HG02759 (cell line): ENCODE measurements around the gene THADA.

Experiments used
- ATAC-seq: cut with Tn5 transposase; IDR thresholded peaks from one replicate; pipeline ENCODE4 v1.9.1; 2021; ENCODE audit warnings: mild to moderate bottlenecking, moderate library complexity; ENCODE audit not compliant: unreplicated experiment

THADA gene

DNA sequence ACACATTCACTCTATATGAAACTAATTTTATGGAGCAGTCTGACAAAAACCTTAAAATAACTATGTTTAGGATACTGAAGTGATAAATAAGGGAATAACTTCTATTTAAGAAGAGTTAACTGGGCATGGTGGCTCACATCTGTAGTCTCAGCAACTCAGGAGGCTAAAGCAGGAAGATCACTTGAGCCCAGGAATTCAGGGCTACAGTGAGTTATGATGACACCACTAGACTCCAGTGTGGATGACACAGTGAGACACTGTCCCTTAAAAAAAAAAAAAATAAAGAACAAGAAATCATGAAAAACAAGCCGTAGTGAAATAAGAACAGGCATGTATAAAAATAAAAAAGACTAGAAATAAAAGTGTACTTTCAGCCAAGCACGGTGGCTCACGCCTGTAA lies 82.0 kb downstream of the THADA start:
- no peak for ATAC-seq

DNA sequence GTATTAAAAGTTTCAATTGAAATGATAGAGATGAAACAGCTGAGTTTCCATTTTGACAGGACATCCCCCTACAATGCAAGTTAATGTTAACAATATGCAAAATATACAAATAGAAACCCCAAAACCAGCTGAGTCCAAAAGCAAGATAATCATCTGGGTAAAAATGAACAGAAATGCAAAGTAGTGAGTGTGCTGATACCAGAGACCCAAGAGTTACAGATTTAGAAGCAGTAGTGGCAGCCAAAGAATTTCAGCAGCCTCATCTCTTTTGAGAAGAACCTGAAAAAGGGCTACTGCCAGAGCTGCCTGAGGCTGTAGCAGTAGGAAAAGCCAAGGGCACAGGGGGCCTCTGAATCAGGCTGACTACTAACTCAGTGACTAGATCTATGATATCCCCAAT lies 82.6 kb downstream of the THADA start:
- ATAC-seq = peak; percentile 43

DNA sequence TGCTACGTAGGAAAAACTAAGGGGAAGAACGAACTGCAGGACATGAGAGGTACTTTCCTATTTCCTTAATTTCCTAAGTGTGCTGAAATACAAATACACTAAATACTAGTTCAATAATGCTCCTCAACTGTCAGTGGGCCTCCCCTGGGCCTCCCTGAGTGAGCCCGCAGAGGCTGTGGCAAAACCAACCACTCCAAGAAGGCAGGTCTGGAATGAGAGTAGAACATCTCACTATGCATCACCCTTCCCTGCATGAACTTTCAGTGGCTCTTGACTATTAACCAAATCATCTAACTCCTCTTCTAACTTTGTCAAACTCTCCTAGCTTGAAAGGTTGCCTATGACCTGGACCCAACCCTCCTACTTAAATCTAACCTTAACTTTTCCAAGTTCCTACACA lies 84.6 kb downstream of the THADA start:
- no peak for ATAC-seq

DNA sequence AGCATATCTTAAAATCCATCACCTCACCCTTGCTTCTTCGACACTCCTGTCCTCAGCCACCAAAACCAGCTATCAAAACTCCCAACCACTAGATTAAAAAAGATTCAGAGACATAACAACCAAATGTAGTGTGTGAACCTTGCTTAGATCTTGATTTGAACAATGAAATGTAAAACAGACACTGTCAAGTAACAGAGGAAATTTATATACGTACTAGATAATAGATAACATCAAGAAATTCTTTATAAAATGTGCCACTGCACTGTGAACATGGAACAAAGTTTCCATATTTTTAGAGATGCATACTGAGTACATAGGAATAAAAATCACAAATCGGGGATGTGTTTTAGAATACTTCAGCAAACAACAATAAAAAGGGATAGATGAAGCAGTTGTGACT lies 86.0 kb downstream of the THADA start:
- ATAC-seq = no peak

DNA sequence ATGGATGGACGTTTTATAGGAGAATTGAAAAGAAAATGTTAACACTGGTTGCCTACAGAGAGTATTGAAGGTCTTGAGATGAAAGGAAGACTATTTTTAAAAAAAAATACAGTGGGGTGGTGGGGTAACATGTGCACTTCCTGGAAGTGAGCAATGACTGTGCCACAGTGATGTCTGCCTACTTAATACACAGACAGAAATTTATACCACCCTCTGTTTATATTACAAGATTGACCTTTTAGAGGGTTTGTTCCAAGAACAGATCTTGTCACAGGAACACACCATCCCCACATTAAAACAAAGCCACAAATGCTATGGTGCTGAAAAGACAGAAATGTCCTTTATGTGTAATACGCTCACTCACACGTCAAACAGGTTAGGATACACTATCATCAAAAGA lies 87.6 kb downstream of the THADA start:
- no peak for ATAC-seq

DNA sequence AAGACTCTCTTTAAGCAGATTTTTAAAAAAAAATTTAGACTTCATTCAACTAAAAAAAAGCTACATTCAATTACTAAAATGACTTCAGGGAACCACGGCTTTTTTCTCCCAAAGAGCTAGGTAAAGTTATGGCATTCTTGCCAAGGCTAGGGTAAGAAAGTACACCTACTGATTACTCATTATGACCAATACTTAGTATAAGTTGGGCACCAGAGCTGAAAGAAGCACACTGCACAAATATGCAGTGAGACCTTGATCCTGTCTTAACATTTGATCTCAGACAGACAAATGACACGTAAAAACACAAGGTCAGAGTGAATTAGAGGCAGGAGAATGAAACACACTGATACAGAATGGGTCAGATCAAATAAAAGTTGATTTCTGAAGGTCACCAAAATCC lies 88.7 kb downstream of the THADA start:
- no peak for ATAC-seq

DNA sequence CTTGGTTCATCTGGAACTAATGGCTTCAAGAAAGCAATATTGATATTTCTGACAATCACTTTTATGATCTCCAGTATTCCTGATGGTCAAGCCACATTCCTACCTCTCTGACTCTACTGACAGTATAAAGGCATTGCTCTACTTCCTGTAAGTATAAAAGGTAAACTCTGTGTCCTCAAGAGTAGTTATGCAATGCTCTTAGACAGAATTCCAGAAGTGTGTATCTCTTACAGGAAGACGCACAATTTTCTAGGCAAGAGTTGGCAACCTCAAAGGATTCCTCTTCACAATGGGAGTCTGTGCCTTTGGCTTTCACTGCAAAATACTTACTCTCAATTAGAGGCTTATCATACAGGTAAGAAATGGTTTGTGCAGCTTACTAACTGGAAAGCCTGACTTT lies 100.1 kb downstream of the THADA start:
- no peak for ATAC-seq

DNA sequence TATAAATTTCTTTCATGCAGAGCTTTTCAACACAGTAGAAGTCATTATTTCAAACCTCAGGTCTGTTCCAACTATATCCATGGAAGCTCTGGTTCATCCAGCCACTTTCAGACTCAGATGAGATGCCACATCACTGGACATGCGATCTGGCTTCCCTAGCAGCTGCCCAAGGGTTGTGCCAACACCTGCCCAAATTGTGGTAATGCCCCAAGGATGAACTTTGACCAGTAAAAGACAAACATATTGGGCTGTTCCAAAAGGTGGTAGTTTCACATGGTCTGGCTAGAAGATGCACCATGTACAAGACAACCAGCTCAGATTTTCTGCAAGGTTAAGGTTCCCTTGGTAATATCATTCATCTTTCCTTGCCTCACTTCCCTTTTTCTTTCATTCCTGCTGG lies 101.9 kb downstream of the THADA start:
- no peak for ATAC-seq

DNA sequence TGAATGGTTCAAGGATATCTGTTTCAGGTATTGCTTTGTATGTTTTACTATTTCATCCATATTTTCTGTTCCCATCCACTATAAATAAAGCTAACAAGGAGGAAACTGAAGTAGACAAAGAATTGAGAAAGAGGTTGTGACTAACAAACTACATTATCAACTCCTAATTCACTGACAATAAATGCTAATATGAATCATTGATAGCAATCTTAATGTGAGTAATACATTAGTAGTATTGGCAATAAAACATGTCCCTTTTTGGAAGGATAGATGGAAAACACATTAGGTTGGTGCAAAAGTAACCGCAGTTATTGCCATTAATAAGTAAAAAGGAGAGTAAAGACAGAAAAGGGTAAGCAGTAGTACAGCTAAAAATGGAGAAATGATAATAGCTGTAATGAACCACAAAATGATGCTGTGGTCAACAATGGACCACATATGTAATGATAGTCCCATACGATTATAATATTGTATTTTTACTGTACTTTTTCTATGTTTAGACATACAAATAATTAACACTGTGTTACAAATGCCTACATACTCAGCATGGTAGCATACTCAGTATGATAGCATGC lies 104.7 kb downstream of the THADA start:
- no peak for ATAC-seq

DNA sequence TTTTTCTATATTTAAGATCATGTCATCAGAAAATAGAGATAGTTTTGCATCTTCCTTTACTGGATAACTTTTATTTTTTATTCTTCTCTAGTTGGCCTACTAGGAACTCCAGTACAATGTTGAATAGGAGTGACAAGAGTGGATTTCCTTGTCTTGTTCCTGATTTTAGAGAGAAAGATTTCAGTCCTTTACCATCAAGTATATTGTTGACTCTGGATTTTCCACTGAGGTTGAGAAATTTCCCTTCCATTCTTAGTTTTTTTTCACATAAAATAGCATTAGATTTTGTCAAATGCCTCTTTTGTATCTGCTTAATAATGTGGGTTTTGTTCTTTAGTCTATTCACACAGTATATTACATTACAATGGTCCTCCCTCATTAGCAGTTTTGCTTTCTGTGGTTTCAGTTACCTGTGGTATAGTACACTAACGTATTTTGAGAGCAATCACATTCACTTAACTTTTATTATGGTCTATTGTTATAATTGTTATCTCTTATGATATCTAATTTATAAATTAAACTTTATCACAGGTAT lies 105.5 kb downstream of the THADA start:
- no peak for ATAC-seq

DNA sequence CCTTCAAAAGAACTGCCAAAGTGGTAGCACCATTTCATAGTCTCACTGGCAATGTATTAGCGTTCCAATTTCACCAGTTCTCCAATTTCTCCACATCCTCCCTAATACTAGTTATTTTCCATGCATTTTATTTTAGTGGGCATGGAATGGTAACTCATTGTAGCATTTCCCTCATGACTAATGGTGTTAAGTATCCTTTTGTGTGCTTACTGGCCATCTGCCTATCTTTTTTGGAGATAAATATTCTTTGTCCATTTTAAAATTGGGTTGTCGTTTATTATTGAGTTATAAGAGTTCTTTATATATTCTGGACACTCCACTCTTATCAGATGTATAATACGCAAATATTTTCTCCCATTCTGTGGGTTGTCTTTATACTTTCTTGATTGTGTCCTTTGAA lies 107.1 kb downstream of the THADA start:
- ATAC-seq = no peak

DNA sequence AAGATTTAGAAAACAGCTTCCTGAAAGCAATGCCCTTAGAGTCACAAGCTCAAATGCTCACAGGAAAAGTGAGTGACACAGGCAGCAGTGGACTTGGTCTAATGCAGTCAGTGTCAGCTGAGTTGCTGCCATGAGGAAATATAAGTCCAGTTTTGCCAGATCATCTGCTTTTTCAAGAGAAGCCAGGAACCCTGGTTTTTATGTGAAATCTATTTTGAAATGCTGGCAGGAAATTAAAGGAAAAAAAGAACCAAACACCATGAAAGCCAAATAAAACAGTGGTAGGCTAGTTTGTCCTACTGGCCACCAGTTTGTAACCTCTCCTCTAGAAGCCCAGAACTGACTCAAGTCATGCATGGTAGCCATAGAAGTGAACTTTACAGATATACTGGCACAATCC lies 109.2 kb downstream of the THADA start:
- no peak for ATAC-seq

DNA sequence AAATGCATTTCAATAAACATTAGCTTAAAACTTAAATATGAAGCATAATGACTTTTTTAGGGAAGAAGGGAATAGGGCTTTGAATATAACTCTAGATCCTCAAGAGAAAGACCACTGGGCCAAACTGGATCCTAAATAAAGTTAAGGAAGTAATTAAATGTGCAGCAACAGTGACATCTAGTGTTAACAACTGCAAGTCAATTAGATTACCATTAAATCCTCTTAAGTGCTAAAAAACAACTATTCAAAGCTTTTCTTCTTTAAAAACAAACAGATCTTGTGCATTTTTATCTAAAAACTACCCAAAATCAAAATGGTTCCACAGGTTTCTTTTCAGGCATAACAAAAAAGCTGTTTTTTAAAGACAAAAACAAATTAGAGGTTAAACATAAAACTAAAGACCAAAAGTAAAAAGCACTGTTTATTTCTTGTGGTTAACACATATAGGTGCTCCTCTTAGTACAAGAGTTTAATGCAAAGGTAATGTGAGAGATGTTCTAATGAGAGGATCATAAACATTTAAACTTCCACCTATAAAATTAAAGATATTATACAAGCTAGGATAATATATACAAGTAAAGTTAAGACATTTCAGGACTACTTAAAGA lies 111.4 kb downstream of the THADA start:
- ATAC-seq = no peak

DNA sequence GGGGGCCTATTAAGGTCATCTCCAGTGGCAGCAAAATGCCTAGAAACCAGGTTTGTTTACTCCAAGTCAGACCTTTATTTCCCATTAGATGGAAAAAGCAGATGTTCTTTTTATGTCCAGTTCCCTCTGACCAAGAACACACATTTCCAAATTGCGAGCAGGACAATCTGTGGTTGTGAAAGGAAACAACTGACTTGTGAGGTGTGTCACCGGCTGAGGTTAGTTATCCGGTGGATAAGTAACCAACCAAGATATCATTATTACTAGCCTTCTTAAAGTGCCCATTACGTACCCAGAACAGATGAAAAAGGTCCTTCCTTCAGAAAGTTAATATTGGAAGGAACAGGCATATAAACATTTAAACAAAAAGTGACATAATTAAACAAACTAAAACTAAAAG lies 112.9 kb downstream of the THADA start:
- ATAC-seq = peak; percentile 78

DNA sequence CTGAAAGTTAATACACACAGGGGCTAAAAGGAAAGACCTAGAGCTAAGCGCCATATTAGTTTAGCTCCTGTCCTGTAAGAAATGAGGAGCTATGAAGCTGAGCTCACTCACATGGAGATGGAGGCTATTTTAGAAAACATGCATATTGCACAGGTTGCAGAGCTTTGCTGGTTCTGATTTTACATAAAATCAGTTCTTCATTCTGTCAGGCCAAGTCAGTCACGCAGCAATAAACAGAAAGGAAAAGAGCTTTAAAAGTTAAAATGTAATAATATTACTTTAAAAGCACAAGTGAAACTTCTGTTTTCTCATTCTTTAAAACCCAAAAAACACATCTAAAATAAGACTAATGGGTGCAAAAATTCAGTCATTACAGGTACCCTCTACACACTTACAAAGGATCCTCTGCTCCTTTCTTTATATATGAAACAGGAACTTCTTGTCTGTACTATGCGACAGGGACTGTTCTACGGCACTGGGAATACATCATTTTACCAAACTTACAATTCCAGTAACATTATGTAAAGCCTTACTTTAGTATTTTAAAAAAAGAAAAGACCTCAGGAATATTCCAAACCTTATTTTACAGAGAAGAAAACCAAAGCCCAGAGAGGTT lies 113.8 kb downstream of the THADA start:
- ATAC-seq = peak; percentile 44

DNA sequence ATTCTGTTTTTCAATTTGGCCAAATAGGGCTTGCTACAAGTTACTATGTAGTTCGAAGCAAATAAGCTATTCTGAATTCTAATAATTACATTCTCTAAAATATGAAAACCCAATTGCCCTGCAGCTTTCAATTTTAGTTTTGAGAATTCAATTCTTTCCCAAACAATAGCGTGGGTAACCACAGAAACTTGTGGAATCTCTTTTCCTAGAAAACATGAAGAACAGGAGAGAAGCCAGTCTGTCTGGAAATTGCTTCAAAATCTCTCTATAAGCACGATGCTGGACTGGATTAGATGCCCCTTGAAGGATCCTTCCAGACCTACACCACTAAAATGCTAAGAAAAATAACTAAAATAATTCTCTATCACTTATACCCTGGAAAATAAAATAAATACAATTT lies 115.0 kb downstream of the THADA start:
- no peak for ATAC-seq

DNA sequence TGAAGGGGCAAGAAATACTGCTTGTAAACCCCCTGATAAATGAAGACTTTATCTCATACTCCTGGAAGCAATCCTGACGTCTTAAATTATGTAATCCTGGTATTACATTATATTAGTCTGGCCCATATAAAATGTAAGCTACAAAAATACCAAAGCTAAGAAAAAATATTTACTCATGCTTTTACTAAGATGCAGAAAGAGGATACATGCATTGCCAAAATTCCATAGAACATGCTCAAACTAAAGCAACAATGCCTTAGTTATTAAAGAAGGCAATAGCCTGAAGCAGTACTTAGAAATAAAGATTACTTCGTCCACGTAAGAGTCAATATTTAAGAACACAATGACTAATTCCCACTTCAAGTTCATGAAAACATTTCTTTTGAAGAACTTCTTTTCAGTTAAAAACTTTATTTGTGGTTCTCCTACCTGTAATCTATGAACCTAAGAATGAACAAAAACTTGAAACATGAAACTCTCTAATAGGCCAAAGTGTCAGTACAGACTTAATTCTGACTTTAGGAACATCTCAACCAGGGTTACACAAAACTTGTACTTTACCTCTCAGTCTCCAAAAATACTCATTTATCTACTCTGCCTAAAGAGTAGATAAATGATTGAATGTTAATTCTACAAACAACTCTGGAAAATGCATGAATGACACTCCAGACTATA lies 117.3 kb downstream of the THADA start:
- ATAC-seq = no peak

DNA sequence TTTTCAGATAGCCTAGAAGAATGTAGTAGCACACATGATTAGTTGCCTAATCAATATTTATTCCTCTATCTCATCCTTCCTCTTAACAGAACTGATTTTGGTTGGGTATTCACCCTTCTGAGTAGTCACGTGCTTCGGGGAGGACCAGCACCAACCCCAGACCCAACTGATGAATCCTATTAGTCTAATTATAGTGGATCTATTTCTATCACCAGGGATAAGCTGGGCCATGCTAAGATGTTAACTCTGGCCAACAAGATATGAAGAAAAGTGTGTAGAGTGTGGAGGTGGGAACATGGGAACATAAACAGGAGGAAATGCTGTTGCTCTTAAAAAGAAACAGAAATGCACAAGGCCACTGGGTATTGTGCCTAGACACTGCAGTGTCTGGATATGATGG lies 119.9 kb downstream of the THADA start:
- no peak for ATAC-seq

DNA sequence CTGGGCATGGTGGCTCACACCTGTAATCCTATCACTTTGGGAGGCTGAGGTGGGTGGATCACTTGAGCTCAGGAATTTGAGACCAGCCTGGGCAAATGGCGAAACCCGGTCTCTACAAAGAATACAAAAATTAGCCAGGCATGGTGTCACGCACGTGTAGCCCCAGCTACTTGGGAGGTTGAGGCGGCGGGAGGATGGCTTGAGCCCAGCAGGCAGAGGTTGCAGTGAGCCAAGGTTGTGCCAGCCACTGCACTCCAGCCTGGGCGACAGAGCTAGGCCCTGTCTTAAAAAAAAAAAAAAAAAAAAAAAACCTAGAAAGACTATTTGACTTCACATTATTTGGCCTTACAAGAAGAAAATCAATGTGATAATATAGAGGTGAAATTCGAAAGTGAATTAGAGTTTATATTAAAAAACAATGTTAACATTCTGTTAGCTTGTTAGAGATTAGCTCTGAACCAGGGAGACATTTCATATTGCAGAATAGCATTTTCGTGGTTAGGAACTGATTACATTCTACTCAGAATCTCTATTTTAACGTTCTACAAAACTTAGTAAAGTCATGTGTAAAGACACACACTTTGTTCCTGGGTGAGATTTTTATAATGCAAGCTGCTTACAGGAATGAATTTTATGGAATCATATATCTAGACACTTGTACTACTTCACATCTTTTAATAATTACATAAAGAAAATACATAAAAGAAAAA lies 120.5 kb downstream of the THADA start:
- no peak for ATAC-seq

DNA sequence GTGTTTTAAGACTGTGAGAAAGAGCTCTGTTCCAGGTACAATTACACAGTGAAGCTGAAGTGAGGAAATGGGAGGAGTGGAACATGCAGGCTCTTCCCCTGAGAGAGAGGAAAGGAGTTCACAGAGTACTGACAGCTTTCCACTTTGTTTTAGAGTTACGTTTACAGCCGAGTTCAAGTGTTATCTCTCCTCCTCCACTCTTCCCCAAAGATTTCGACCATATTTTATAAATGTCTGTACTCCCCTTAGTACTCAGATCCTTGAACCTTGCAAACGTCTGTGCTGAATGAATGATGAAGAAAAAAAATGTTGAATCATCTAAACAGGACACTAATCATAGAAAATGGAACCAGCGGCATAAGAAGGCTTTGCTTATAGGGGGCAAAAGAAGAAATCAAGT lies 121.6 kb downstream of the THADA start:
- no peak for ATAC-seq

DNA sequence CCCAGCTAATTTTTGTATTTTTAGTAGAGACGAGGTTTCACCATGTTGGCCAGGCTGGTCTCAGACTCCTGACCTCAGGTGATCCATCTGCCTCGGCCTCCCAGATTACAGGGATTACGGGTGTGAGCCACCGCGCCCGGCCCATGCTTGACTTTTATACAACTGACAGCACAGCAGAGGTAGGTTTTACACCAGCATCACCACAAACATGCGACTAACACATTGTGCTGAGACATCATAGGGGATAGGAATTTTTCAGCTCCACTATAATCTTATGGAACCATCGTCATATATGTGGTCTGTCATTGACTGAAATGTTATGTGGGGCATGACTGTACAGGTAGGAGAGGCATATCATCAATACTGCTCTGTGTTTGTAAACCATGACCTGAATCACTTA lies 122.1 kb downstream of the THADA start:
- no peak for ATAC-seq
